ENCODE results near the gene DAB2IP.

GRCh38 chr9:121720311-121721057 lies 69.0 kb downstream of the DAB2IP start:
- TF ChIP-seq TARDBP (IDR thresholded peaks at IDR 0.05) (no peak), LEF1 (IDR thresholded peaks at IDR 0.05; ENCODE audit: borderline replicate concordance) (no peak), SUZ12 (IDR thresholded peaks at IDR 0.05) (no peak), SP1 (IDR thresholded peaks at IDR 0.05) (no peak), FOXM1 (IDR thresholded peaks at IDR 0.05; ENCODE audit: borderline replicate concordance) (no peak), PKNOX1 (IDR thresholded peaks at IDR 0.05) (no peak), CTBP1 (IDR thresholded peaks at IDR 0.05; ENCODE audit: borderline replicate concordance) (no peak), NFRKB (IDR thresholded peaks at IDR 0.05) (no peak), ZNF384 (IDR thresholded peaks at IDR 0.05) (no peak), HDGF (IDR thresholded peaks at IDR 0.05; ENCODE audit: borderline replicate concordance) (no peak), ARNT (IDR thresholded peaks at IDR 0.05) (no peak), FOXA1 (IDR thresholded peaks at IDR 0.05) (no peak)
